ENCODE data around the gene ATXN7L2. TPM values are rescaled to one million over a fixed set of nuclear protein-coding genes. Genes with fewer than 3 reads are reported as not detected.

The ATXN7L2 gene
- total RNA-seq, 1 donor from 2014 or later, result 4.9 TPM

DNA sequence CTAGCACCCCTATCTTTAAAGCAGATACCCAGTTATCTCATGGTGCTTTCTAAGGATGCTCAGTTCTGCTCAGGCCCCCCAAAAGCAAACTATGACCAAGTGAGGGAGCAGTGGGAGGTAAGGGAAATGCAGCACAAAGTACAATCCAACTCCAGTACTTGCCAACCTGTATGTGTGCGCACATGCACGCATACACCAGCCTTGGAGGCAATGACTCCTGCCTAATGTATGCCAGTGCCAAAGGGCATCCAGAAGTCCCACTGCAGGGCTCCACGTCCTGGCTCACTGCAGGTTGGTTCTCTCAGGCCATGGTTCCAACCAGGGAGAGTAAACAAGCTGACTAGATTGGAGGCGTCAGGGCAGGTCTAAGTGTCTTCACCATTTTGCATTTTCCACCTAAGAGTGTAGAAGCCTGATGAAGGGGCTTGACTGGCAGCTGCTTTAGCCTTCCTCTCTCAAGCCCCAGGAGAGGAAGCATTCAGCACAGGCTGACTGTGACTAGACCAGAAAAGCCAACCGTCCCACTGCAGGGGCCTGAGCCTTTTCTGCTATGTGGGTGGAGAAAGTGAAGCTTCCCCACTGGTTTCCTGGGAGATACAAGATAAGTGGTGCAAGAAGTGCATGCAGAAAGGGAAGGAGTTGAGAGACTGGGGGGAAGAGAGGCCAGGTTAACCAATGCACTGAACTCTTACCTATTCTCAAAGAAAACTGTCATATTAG, 18.1 kb downstream of the ATXN7L2 start:
- Histone ChIP-seq H3K4me1 (peaks cover 65% of the 10 kb centered on the region), H3K9me3 (no peaks in the 10 kb centered on the region), H3K4me3 (no peak overlapping the region), H3K27ac (peak overlapping the region; percentile 48), H3K27me3 (no peaks in the 10 kb centered on the region), H3K36me3 (peaks cover 0 to 4% of the 10 kb centered on the region in 2 donors)
- TF ChIP-seq POLR2AphosphoS5 (IDR thresholded peaks at IDR 0.05; ENCODE audit: insufficient read depth in 1 of 2, low read depth in 1 of 2) (no peak), CTCF (IDR thresholded peaks at IDR 0.05) (no peak), POLR2A (IDR thresholded peaks at IDR 0.05) (no peak)
- intact Hi-C loops (cut with DNase I), result no loop called here
- no peak for DNase-seq (ENCODE audit: extremely low spot score in 2 of 2)

- intact Hi-C loops (cut with DNase I), result no loop called here
- Histone ChIP-seq H3K4me1 (peaks cover 59% of the 10 kb centered on the region), H3K4me3 (no peak overlapping the region), H3K27ac (no peak overlapping the region), H3K27me3 (no peaks in the 10 kb centered on the region), H3K36me3 (no peaks in the 10 kb centered on the region), H3K9me3 (no peaks in the 10 kb centered on the region)
- TF ChIP-seq CTCF (IDR thresholded peaks at IDR 0.05), result no peak
- no peak for TF ChIP-seq POLR2AphosphoS5 (IDR thresholded peaks at IDR 0.05; ENCODE audit: insufficient read depth in 1 of 2, low read depth in 1 of 2)
- TF ChIP-seq POLR2A (IDR thresholded peaks at IDR 0.05), result no peak
- DNase-seq (ENCODE audit: extremely low spot score in 2 of 2), result no peak
Observed at GRCh38 chr1:109502364-109502851, 18.7 kb downstream of the ATXN7L2 start.

DNA sequence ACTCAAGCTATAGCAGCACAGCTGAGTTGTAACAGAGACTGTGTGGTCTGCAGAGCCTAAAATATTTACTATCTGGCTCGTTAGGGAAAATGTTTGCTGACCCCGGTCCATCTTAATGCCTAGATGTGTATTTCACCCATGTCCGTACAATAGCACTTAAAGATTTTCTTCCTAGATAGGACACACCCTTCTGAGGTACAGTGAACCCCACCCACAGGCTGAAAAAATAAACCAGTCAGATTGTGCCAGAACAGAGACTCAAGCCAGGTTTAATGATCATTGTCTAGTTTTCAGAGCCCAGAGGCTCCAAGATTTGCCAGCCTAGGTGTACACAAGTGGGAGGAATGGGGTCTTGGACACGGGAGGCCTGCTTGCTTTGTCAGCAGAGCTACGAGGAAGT, 20.2 kb downstream of the ATXN7L2 start:
- no peak for DNase-seq (ENCODE audit: extremely low spot score in 2 of 2)
- H3K27ac ChIP-seq, result peak overlapping the region; percentile 27
- H3K9me3 ChIP-seq, result no peaks in the 10 kb centered on the region
- TF ChIP-seq POLR2A (IDR thresholded peaks at IDR 0.05) (no peak), CTCF (IDR thresholded peaks at IDR 0.05) (no peak), POLR2AphosphoS5 (IDR thresholded peaks at IDR 0.05; ENCODE audit: insufficient read depth in 1 of 2, low read depth in 1 of 2) (peak in 1 of 2 donors; percentile 33)
- H3K27me3 ChIP-seq, result no peaks in the 10 kb centered on the region
- no peaks in the 10 kb centered on the region for H3K36me3 ChIP-seq
- intact Hi-C loops (cut with DNase I), result no loop called here
- no peak overlapping the region for H3K4me3 ChIP-seq
- peaks cover 49% of the 10 kb centered on the region for H3K4me1 ChIP-seq

DNA sequence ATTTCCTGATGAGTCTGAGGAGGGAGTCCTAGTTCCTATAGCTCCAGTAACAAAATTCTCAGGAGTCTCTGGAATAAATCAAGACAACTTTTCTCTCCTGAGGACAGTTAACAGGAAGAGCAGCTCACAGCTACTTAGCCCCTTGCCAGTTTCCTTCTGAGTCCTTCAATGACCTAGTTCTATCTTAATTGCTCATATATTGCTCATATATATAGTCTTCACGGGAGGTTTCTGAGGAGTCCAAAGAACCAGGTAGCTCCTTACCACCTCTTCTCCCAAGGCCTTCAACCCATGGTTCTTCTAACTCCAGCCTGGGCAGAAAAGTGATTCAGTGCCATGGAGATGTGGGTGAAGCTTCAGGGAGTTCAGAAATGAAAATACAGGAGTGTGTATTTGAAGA, 21.3 kb downstream of the ATXN7L2 start:
- H3K27ac ChIP-seq, result no peak overlapping the region
- no peaks in the 10 kb centered on the region for H3K27me3 ChIP-seq
- no peaks in the 10 kb centered on the region for H3K9me3 ChIP-seq
- intact Hi-C loops (cut with DNase I), result no loop called here
- DNase-seq (ENCODE audit: extremely low spot score in 2 of 2), result no peak
- no peaks in the 10 kb centered on the region for H3K36me3 ChIP-seq
- peaks cover 45% of the 10 kb centered on the region for H3K4me1 ChIP-seq
- TF ChIP-seq POLR2A (IDR thresholded peaks at IDR 0.05) (no peak), POLR2AphosphoS5 (IDR thresholded peaks at IDR 0.05; ENCODE audit: insufficient read depth in 1 of 2, low read depth in 1 of 2) (no peak), CTCF (IDR thresholded peaks at IDR 0.05) (no peak)
- no peak overlapping the region for H3K4me3 ChIP-seq
